Activated T-cell treated with anti-CD3 and anti-CD28 coated beads for 1 hour (primary cell): ENCODE results near the gene ASXL2.
"Not testable (repeated sequence)": the region's sequence is repeated elsewhere in the genome, so short reads cannot be mapped to it uniquely, and the experiment has no call there.

Experiments used
- DNase-seq: peaks from one replicate; pipeline ENCODE4 v3.0.0-alpha.2; 2020; ENCODE audit warnings: low read depth

The ASXL2 gene

GRCh38 chr2:25735835-25736234 lies 142.5 kb downstream of the ASXL2 start:
- no peak for DNase-seq

GRCh38 chr2:25728559-25728958 lies 149.7 kb downstream of the ASXL2 start:
- DNase-seq: no peak

GRCh38 chr2:25726522-25726921 lies 151.8 kb downstream of the ASXL2 start:
- DNase-seq: no peak

- no peak for DNase-seq
These were observed 152.4 kb downstream of the ASXL2 start for GRCh38 chr2:25725877-25726276.

- DNase-seq: no peak
These were observed 153.5 kb downstream of the ASXL2 start for GRCh38 chr2:25724756-25725155.

- no peak for DNase-seq
These were observed 156.1 kb downstream of the ASXL2 start for GRCh38 chr2:25722224-25722623.

GRCh38 chr2:25720575-25720974 lies 157.7 kb downstream of the ASXL2 start:
- no peak for DNase-seq

- DNase-seq: no peak
These were observed 163.5 kb downstream of the ASXL2 start for GRCh38 chr2:25714740-25715139.

GRCh38 chr2:25712455-25712854 lies 165.8 kb downstream of the ASXL2 start:
- DNase-seq: no peak

GRCh38 chr2:25711675-25712354 lies 166.5 kb downstream of the ASXL2 start:
- DNase-seq: no peak

- DNase-seq: no peak
These were observed 167.5 kb downstream of the ASXL2 start for GRCh38 chr2:25710750-25711149.

- DNase-seq: no peak
These were observed 168.9 kb downstream of the ASXL2 start for GRCh38 chr2:25709349-25709748.

GRCh38 chr2:25707927-25708590 lies 170.2 kb downstream of the ASXL2 start:
- DNase-seq: no peak

- DNase-seq: not testable (repeated sequence)
These were observed 172.7 kb downstream of the ASXL2 start for GRCh38 chr2:25705575-25705974.

GRCh38 chr2:25701801-25702200 lies 176.5 kb downstream of the ASXL2 start:
- no peak for DNase-seq

- no peak for DNase-seq
These were observed 178.0 kb downstream of the ASXL2 start for GRCh38 chr2:25700221-25700660.

- no peak for DNase-seq
These were observed 179.1 kb downstream of the ASXL2 start for GRCh38 chr2:25699216-25699615.

- DNase-seq: no peak
These were observed 179.5 kb downstream of the ASXL2 start for GRCh38 chr2:25698752-25699151.

- no peak for DNase-seq
These were observed 180.5 kb downstream of the ASXL2 start for GRCh38 chr2:25697559-25698341.

GRCh38 chr2:25692737-25693445 lies 185.4 kb downstream of the ASXL2 start:
- DNase-seq: no peak

GRCh38 chr2:25692143-25692542 lies 186.1 kb downstream of the ASXL2 start:
- DNase-seq: no peak

GRCh38 chr2:25690058-25690457 lies 188.2 kb downstream of the ASXL2 start:
- DNase-seq: no peak
